Embryonic facial prominence (tissue), 1 donor: ENCODE data around the gene NCR2.

ENCODE experiments used
- DNase-seq: peaks from one replicate; pipeline ENCODE4 v3.0.0-alpha.2; 2016; ENCODE audit errors: extremely low spot score

NCR2 gene

DNA sequence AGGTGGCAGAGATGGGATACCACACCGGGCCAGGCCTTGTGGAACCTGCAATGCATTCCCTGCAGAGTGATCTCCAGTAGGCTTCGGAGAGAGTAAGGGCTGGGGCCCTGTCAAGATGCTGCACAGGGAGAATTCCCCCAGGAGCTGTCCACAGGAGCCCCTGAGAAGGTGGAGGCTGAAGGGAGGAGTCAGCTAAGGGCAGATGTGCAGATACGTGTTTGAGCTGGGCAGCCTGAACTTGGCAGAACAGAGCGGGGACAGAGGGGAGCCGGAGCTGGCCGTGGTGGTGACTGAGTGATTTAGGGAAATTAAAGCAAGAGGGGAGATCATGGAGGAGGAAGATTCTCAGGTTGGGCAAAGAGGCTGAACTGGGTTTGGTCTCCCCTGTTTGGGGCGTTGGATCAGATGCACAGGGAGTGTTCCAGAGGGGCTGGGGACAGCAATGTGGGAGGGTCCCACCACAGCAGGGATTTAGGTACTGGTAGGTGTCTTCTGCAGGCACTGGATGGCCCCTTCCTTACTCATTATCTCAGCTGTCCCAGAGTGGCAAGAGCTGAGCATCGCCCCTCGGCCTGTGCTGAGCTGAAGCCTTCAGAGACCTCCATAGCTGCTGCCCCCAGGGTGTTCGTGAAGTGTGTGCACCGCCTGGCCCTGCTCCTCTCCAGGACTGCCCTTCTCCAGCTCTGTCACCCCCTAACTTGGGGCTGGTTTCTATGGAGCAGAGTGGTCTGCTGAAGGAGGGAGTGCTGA lies 3.8 kb upstream of the NCR2 start:
- no peak for DNase-seq

DNA sequence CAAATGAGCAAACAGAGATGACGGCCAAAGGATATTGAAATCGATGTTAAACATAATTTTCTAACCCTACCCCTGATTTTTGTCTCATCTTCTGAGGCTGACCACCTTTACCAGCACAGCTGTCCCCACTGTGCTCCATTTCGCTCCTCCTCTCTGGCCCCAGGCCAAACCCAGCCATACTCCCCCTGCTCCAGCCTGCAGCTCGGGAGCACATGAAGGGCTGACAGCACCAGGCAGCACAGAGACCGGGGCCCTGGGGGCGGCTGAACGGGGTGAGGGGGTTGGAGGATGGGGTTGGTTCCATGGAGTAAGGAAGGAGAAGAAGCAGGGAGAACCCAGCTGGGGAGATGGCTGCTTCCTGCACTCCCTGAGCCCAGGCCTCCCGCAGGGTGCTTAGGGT lies 3.2 kb upstream of the NCR2 start:
- DNase-seq: no peak

DNA sequence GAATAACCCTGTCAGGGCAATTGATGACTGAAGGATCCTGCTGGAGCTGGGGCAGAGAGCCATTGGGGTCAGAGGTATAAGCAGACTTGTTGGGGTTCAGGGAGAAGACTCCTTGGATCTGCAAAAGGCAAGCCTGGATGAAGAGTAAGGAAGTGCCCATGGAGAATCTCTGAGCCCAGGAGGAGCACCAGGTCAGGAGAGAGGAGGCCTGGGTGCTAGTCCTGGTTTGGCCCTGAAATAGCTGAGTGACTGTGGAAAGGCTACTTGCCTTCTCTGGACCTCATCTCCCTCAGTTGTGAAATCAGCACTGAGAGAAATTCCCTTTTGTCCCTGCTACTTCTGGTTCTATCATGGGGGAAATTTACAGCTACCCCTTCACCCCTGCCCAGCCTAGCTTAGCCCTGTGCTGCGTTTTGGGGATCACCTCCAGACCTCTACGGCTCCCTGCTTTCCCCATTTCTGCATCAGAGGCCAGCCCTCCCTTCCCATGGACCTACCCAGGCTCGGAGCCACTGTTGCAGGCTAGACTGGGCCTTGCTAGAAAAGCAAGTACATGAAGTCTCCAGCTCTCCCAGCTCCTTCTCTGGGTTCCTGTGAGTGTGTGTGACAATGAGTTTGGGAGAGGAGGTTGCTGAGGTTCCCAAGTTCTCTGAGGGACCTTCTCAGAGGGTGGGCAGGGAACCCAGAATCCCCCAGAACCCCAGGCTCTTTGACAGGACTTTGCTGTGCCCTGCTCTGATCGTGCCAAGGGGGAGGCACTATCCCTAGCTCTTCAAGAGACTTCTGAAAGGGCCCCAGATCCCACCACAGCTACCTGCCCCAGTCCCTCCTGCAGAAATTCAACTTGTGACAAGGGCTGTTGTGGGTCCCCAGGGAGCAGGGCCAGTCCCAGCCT lies 2.3 kb upstream of the NCR2 start:
- DNase-seq: no peak

GRCh38 chr6:41334482-41335040 lies 847 bp upstream of the NCR2 start:
- no peak for DNase-seq

GRCh38 chr6:41335943-41336342 lies 535 bp downstream of the NCR2 start:
- DNase-seq: no peak

- no peak for DNase-seq
Observed at GRCh38 chr6:41336824-41337223, 1.4 kb downstream of the NCR2 start.

DNA sequence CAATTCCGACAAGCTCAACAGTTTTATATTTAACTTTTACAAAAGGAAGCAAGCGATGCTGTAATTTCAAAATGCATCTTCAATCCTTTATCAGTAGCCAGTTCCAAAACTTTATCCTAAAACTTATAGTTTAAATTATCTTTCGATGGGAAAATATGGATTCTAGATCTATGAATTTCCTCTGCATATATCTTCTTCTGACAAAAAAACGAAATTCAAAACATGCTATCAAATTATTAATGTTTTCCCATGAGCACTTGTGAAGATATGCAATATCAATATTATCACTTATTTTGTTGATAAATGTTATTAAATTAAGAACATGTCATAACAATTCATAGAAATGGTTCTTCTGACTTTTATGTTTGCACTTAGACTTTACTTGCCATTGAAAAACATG lies 2.3 kb downstream of the NCR2 start:
- DNase-seq: no peak

DNA sequence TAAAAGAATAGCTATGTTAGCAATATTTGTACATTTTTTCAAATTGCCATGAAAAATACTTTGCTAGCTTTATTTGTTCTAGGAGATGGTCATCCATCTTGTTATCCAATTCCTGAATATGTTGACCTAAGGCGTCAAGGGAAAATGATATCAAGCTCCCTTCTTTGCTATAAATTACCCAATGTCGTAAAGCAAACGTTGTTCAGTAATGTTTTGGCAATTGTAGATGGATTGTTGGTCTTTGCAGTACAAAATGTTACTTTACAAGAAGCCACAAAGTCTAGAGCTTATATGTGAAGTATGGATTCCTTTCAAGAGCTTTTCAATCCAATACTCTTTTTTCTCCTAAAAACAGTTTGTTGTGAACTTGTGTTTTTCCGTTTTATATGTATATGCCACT lies 3.3 kb downstream of the NCR2 start:
- no peak for DNase-seq

GRCh38 chr6:41341580-41341979 lies 6.2 kb downstream of the NCR2 start:
- DNase-seq: no peak

DNA sequence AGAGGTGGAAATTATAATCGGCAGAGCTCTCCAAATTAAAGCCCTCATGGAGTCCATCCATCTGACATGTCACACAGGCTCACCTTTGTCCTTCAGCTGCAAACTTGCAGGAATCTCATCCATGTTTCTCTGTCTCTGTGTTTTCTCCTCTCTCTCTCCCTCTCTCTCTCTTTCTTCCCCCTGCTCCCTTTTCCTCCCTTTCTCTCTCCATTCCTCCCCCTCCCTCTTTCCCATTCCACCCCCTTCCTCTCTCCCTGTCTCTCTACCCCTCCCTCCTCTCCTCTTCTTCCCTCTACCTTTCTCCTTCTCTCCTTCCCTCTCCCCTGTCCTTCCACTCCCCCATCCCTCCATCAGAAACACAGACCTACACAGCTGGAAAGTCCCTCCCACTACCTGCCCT lies 6.8 kb downstream of the NCR2 start:
- no peak for DNase-seq

GRCh38 chr6:41343641-41344187 lies 8.3 kb downstream of the NCR2 start:
- no peak for DNase-seq

DNA sequence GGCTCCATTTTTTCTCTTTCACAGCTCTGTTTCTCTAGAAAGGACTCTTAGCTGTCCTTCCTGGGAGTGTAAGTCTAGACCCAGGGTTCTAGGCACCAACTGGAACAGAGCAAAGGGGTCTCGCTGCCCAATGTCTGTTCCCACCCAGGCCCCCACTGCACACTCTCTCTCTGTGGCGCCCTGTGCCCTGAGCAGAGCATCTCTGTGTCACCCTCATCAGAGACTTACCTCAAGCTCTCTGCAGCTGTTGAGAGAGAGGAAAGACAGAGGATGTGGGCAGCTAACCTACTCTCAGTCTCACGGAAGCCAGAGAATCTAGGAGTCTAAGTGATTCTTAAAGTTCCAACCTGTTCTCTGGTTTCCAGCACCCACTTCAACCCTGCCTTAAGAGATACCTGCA lies 9.5 kb downstream of the NCR2 start:
- DNase-seq: no peak

GRCh38 chr6:41345901-41346300 lies 10.5 kb downstream of the NCR2 start:
- DNase-seq: no peak

- DNase-seq: no peak
Observed at GRCh38 chr6:41346441-41346840, 11.0 kb downstream of the NCR2 start.

GRCh38 chr6:41347378-41348050 lies 12.1 kb downstream of the NCR2 start:
- no peak for DNase-seq

GRCh38 chr6:41348934-41349333 lies 13.5 kb downstream of the NCR2 start:
- DNase-seq: no peak

DNA sequence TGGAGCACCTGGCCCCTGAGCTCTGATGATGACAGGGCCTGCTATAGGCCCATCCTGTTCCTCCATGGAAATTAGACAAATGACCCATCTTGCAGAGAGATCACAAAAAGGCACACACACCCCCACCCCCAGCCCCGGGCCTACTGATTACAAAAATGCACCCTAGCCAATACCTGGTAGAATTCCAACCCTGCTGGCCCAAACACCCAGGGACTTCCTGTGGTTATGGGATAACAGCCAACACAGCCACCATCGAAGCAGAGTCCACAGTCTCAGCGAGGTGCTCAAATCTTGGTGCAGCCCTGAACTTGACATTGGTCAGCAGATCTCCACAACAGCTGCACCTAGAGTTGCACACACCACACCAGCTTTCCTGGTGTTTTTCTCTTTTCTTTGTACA lies 17.0 kb downstream of the NCR2 start:
- no peak for DNase-seq

GRCh38 chr6:41352907-41353306 lies 17.5 kb downstream of the NCR2 start:
- no peak for DNase-seq

GRCh38 chr6:41353333-41353732 lies 17.9 kb downstream of the NCR2 start:
- no peak for DNase-seq

GRCh38 chr6:41355952-41356351 lies 20.5 kb downstream of the NCR2 start:
- no peak for DNase-seq

GRCh38 chr6:41356825-41357224 lies 21.4 kb downstream of the NCR2 start:
- no peak for DNase-seq

DNA sequence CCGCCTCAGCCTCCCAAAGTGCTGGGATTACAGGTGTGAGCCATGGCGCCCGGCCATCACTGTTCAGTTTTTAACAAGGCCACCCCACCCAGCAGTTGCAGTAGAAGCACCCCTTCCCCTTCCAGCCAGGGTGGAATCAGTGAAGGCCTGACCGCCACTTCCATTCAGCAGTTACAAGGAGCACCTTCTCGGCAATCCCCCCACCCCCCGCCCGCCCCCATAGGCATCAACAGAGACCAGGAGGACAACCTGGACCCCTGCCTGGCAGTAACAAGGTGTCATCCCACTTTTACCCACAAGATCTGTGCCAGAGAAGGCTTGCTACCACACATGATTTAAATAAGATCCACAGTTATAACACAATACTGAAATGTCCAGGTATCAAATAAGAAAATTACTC lies 23.1 kb downstream of the NCR2 start:
- no peak for DNase-seq
